Measurements from ENCODE around the gene LKAAEAR1.

The LKAAEAR1 gene

DNA sequence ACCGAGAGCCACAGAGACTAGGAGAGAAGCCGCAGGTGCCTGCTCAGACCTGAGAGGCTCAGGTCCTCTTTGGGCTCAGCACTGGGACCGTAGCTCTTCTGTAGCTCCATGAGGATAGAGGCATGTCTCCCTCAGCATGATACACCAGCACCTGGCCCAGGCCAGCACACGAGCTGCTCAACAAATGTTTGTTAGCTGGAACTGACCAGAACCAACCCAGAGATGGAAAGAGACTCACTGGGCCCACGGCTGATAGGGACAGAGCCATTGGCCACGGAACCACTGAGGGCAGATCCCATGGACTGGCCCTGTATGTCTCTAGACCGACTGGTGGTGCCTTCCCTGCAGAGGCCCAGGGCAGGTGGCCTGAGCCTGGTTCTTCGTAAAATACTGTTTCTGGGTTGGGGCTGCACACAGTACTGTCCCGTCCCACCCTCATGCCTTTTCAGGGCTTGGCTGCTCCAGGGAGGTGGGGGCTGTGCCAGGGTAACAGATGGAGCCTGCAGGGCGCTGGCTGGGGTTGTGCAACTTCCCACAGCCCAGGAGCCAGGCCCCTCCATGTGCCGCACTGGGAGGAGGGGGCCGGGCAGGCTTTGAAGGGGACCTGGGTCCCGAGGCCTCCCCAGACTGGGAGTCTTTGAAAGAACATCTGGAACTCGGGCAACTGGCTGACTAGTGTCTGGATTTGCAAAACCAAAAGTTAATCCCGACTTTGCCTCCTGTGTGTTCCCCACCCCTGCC is 43.0 kb downstream of the LKAAEAR1 start:
- H3K27ac ChIP-seq (ENCODE audit: low read length): no peak overlapping the region
- no peaks in the 10 kb centered on the region for H4K20me1 ChIP-seq (ENCODE audit: insufficient read depth, low read length)
- H3K27me3 ChIP-seq (ENCODE audit: low read depth, low read length): peaks cover 7% of the 10 kb centered on the region
- peak overlapping the region; percentile 84 for H3K4me3 ChIP-seq (ENCODE audit: low read length)
- peak overlapping the region; percentile 87 for H3K9ac ChIP-seq (ENCODE audit: low read length)
- H3K4me2 ChIP-seq (ENCODE audit: low read length): peak overlapping the region; percentile 89
- H3K36me3 ChIP-seq (replicated peaks; ENCODE audit: low read depth, low read length): no peaks in the 10 kb centered on the region
- H3K79me2 ChIP-seq (ENCODE audit: low read length): no peaks in the 10 kb centered on the region
- peaks cover 45% of the 10 kb centered on the region for H3K4me1 ChIP-seq (ENCODE audit: low read length)
- no peaks in the 10 kb centered on the region for H3K9me3 ChIP-seq (ENCODE audit: insufficient read depth, low read length)
- TF ChIP-seq, protein P1, sequence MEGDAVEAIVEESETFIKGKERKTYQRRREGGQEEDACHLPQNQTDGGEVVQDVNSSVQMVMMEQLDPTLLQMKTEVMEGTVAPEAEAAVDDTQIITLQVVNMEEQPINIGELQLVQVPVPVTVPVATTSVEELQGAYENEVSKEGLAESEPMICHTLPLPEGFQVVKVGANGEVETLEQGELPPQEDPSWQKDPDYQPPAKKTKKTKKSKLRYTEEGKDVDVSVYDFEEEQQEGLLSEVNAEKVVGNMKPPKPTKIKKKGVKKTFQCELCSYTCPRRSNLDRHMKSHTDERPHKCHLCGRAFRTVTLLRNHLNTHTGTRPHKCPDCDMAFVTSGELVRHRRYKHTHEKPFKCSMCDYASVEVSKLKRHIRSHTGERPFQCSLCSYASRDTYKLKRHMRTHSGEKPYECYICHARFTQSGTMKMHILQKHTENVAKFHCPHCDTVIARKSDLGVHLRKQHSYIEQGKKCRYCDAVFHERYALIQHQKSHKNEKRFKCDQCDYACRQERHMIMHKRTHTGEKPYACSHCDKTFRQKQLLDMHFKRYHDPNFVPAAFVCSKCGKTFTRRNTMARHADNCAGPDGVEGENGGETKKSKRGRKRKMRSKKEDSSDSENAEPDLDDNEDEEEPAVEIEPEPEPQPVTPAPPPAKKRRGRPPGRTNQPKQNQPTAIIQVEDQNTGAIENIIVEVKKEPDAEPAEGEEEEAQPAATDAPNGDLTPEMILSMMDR (IDR thresholded peaks at IDR 0.05; ENCODE audit: low read depth, low read length): no peak
- no peak for TF ChIP-seq EZH2phosphoT487 (IDR thresholded peaks at IDR 0.05; ENCODE audit: low read depth)
- no peak overlapping the region for H2AFZ ChIP-seq (ENCODE audit: low read depth, low read length)

DNA sequence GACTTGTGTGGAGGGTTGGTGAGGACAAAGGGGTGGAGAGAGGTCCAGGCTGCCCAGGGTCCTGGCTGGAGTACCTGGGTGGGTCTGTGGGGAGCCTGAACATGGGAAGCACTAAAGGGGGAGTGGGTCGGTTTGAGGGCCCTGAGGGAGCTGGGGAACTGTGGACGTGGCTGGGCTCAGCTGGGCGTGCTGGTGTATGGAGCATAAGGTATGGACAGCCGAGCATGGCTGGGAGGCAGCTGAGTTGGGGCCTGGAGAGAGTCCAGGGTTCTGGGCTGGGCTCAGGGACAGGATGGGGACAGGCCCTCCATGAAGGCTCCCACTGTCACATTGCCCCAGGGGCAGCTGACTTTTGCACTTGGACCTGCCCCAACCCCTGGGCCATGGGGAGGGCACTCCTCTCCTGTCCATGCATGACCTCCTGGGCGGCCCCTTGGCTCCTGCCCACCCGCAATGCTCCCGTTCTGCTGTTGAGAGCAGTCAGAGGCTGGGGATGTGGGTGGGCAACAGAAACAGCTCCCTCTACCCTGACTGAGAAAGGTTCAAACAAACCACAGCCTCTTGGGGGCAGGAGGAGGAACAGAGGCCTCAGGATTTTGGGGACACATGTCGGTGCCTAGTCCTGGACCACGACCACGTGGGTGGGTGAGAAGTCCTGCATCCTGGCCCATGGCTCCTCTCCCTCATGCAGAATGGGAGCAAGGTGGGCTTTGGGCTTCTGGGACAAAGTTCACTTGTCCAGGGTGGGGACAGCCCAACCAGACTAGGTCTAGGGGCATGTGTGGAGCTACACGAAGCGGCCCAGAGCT is 43.8 kb downstream of the LKAAEAR1 start:
- Histone ChIP-seq H3K27ac (ENCODE audit: low read length) (no peak overlapping the region), H3K79me2 (ENCODE audit: low read length) (no peaks in the 10 kb centered on the region), H3K4me1 (ENCODE audit: low read length) (peaks cover 51% of the 10 kb centered on the region), H2AFZ (ENCODE audit: low read depth, low read length) (no peak overlapping the region), H4K20me1 (ENCODE audit: insufficient read depth, low read length) (no peaks in the 10 kb centered on the region), H3K9ac (ENCODE audit: low read length) (no peak overlapping the region), H3K36me3 (replicated peaks; ENCODE audit: low read depth, low read length) (no peaks in the 10 kb centered on the region), H3K4me2 (ENCODE audit: low read length) (no peak overlapping the region), H3K27me3 (ENCODE audit: low read depth, low read length) (peaks cover 5% of the 10 kb centered on the region), H3K9me3 (ENCODE audit: insufficient read depth, low read length) (no peaks in the 10 kb centered on the region), H3K4me3 (ENCODE audit: low read length) (no peak overlapping the region)
- TF ChIP-seq, protein P1 (IDR thresholded peaks at IDR 0.05; ENCODE audit: low read depth, low read length): no peak
- no peak for TF ChIP-seq EZH2phosphoT487 (IDR thresholded peaks at IDR 0.05; ENCODE audit: low read depth)

DNA sequence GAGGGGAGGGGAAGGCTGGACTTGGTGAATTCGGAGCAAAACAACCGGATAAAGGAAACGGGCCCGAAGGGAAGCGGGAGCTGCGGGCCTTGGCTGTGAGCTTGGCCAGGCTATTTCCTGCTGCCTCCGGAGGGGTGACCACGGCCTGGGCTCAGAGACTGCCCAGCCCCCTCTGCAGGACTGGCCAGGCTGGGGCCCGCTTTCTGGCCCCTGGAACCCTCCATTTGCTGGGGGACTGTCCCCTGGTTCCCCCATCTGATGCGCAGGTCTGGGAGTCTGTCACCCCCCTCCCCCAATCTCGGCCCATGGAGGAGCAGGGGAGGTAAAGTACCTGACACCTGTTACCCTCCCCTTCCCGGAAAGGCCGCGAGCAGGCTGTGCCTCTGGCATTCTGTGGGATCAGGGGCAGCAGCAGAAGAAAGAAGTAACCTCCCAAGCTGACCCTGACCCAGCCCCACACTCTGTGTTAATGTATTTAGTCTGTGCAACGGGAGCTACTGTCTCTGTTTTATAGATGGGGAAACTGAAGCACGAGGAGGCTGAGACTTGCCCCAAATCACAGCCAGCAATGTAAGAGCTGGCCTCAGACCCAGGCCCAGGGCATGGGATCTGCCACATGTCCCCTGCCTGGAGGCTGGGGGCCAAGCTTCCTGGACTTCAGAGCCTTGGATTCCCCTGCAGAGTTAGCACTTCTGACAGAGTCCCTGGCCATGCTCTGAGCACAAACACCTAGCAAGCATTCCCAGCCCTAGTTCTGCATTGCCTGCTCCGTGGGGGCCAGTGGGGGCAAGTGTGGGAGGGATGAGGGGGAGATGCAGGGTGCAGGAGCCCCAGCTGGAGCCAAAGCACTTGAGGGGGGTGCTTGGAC is 44.7 kb downstream of the LKAAEAR1 start:
- Histone ChIP-seq H3K36me3 (replicated peaks; ENCODE audit: low read depth, low read length) (no peaks in the 10 kb centered on the region), H3K4me1 (ENCODE audit: low read length) (peaks cover 53% of the 10 kb centered on the region), H3K9me3 (ENCODE audit: insufficient read depth, low read length) (no peaks in the 10 kb centered on the region), H3K4me2 (ENCODE audit: low read length) (peak overlapping the region; percentile 93), H3K4me3 (ENCODE audit: low read length) (peak overlapping the region; percentile 83), H3K27me3 (ENCODE audit: low read depth, low read length) (no peaks in the 10 kb centered on the region; the same call in 1 of the 2 replicates), H3K79me2 (ENCODE audit: low read length) (no peaks in the 10 kb centered on the region), H3K9ac (ENCODE audit: low read length) (peak overlapping the region; percentile 74), H3K27ac (ENCODE audit: low read length) (peak overlapping the region; percentile 19; the same call in 1 of the 2 replicates), H2AFZ (ENCODE audit: low read depth, low read length) (0 out of 2 replicates have a peak overlapping the region, but pooled peaks have one; percentile 2), H4K20me1 (ENCODE audit: insufficient read depth, low read length) (no peaks in the 10 kb centered on the region)
- no peak for TF ChIP-seq EZH2phosphoT487 (IDR thresholded peaks at IDR 0.05; ENCODE audit: low read depth)
- TF ChIP-seq, protein P1 (IDR thresholded peaks at IDR 0.05; ENCODE audit: low read depth, low read length): no peak

Measured in OCI-LY3 (cell line).